ENCODE data around the gene TECR.

GRCh38 chr19:14525729-14526128 lies 3.7 kb upstream of the TECR start:
- TF ChIP-seq CTCF (IDR thresholded peaks at IDR 0.05 in 2 of 3, conservative IDR thresholded peaks at IDR 0.05 in 1 of 3; ENCODE audit: borderline replicate concordance in 1 of 3, insufficient read depth in 1 of 3, low read depth in 2 of 3, low read length in 2 of 3) = no peak
- TF ChIP-seq YY1 (IDR thresholded peaks at IDR 0.05; ENCODE audit: extremely low read depth, insufficient replicate concordance, low read depth, low read length) = no peak
- no peak for TF ChIP-seq POLR2AphosphoS5 (IDR thresholded peaks at IDR 0.05; ENCODE audit: low read depth, low read length)
- no peak for TF ChIP-seq SIN3A (IDR thresholded peaks at IDR 0.05; ENCODE audit: low read depth)
- TF ChIP-seq REST (IDR thresholded peaks at IDR 0.05; ENCODE audit: low read depth) = no peak
- TF ChIP-seq CEBPB (IDR thresholded peaks at IDR 0.05; ENCODE audit: low read depth) = no peak
- no peak for TF ChIP-seq POLR2A (IDR thresholded peaks at IDR 0.05; ENCODE audit: borderline replicate concordance, extremely low read depth, insufficient read depth, insufficient read length)
- no peak for TF ChIP-seq MAX (IDR thresholded peaks at IDR 0.05)
- no peak for TF ChIP-seq ZBTB33 (IDR thresholded peaks at IDR 0.05; ENCODE audit: extremely low read depth, insufficient replicate concordance, low read length)
- no peak for TF ChIP-seq EZH2 (IDR thresholded peaks at IDR 0.05)
- TF ChIP-seq JUND (IDR thresholded peaks at IDR 0.05) = no peak
